ENCODE data around the gene ITGA6.

Gene ITGA6

GRCh38 chr2:172427256-172427989 lies at the start of gene ITGA6:
ITGA6 (plus strand) TSS chr2:172427586.
- H3K27ac ChIP-seq (ENCODE audit: low read depth, low read length): no peak within 1 kb of the TSS
- H3K4me1 ChIP-seq (ENCODE audit: control insufficient read depth, insufficient read depth, low read length): peaks cover 37% of the 10 kb centered on the region
- H3K27me3 ChIP-seq (ENCODE audit: control insufficient read depth, insufficient read depth, low read length): peaks cover 18% of the 10 kb centered on the region; the same call in 1 of the 2 replicates
- H3K4me3 ChIP-seq (ENCODE audit: low read depth, low read length): peak within 1 kb of the TSS; percentile 78
- no peaks in the 10 kb centered on the region for H3K9me3 ChIP-seq (ENCODE audit: control insufficient read depth, insufficient read depth, low read depth, low read length)
- no peaks in the 10 kb centered on the region for H3K36me3 ChIP-seq (ENCODE audit: control insufficient read depth, insufficient read depth, low read length)
- peak within 1 kb of the TSS; percentile 86 for H3K9ac ChIP-seq (ENCODE audit: low read length)

- peaks cover 25% of the 10 kb centered on the region for H3K4me1 ChIP-seq (ENCODE audit: control insufficient read depth, insufficient read depth, low read length)
- H3K9ac ChIP-seq (ENCODE audit: low read length): peak overlapping the region; percentile 85
- no peaks in the 10 kb centered on the region for H3K27me3 ChIP-seq (ENCODE audit: control insufficient read depth, insufficient read depth, low read length)
- H3K9me3 ChIP-seq (ENCODE audit: control insufficient read depth, insufficient read depth, low read depth, low read length): peaks cover 9% of the 10 kb centered on the region
- H3K27ac ChIP-seq (ENCODE audit: low read depth, low read length): peak overlapping the region; percentile 92
- H3K4me3 ChIP-seq (ENCODE audit: low read depth, low read length): peak overlapping the region; percentile 38
- no peaks in the 10 kb centered on the region; the same call in 1 of the 2 replicates for H3K36me3 ChIP-seq (ENCODE audit: control insufficient read depth, insufficient read depth, low read length)
Observed at GRCh38 chr2:172380436-172381274, 46.7 kb upstream of the ITGA6 start.

GRCh38 chr2:172381275-172382027 lies 45.9 kb upstream of the ITGA6 start:
- no peaks in the 10 kb centered on the region; the same call in 1 of the 2 replicates for H3K36me3 ChIP-seq (ENCODE audit: control insufficient read depth, insufficient read depth, low read length)
- peak overlapping the region; percentile 92 for H3K27ac ChIP-seq (ENCODE audit: low read depth, low read length)
- peaks cover 9% of the 10 kb centered on the region for H3K9me3 ChIP-seq (ENCODE audit: control insufficient read depth, insufficient read depth, low read depth, low read length)
- H3K4me3 ChIP-seq (ENCODE audit: low read depth, low read length): peak overlapping the region; percentile 11; the same call in 1 of the 2 replicates
- H3K9ac ChIP-seq (ENCODE audit: low read length): peak overlapping the region; percentile 85
- no peaks in the 10 kb centered on the region for H3K27me3 ChIP-seq (ENCODE audit: control insufficient read depth, insufficient read depth, low read length)
- peaks cover 25% of the 10 kb centered on the region for H3K4me1 ChIP-seq (ENCODE audit: control insufficient read depth, insufficient read depth, low read length)

- no peaks in the 10 kb centered on the region for H3K27me3 ChIP-seq (ENCODE audit: control insufficient read depth, insufficient read depth, low read length)
- no peaks in the 10 kb centered on the region for H3K36me3 ChIP-seq (ENCODE audit: control insufficient read depth, insufficient read depth, low read length)
- H3K4me1 ChIP-seq (ENCODE audit: control insufficient read depth, insufficient read depth, low read length): peaks cover 8% of the 10 kb centered on the region
- H3K9ac ChIP-seq (ENCODE audit: low read length): no peak overlapping the region
- H3K9me3 ChIP-seq (ENCODE audit: control insufficient read depth, insufficient read depth, low read depth, low read length): no peaks in the 10 kb centered on the region
- H3K27ac ChIP-seq (ENCODE audit: low read depth, low read length): no peak overlapping the region
- H3K4me3 ChIP-seq (ENCODE audit: low read depth, low read length): no peak overlapping the region
Observed at GRCh38 chr2:172387361-172387760, 40.0 kb upstream of the ITGA6 start.

- peaks cover 5% of the 10 kb centered on the region for H3K4me1 ChIP-seq (ENCODE audit: control insufficient read depth, insufficient read depth, low read length)
- no peaks in the 10 kb centered on the region for H3K36me3 ChIP-seq (ENCODE audit: control insufficient read depth, insufficient read depth, low read length)
- H3K27me3 ChIP-seq (ENCODE audit: control insufficient read depth, insufficient read depth, low read length): no peaks in the 10 kb centered on the region
- no peak overlapping the region for H3K27ac ChIP-seq (ENCODE audit: low read depth, low read length)
- H3K9me3 ChIP-seq (ENCODE audit: control insufficient read depth, insufficient read depth, low read depth, low read length): no peaks in the 10 kb centered on the region
- no peak overlapping the region for H3K9ac ChIP-seq (ENCODE audit: low read length)
- no peak overlapping the region for H3K4me3 ChIP-seq (ENCODE audit: low read depth, low read length)
Observed at GRCh38 chr2:172389685-172390339, 37.6 kb upstream of the ITGA6 start.

GRCh38 chr2:172394002-172394401 lies 33.4 kb upstream of the ITGA6 start:
- no peak overlapping the region for H3K9ac ChIP-seq (ENCODE audit: low read length)
- no peaks in the 10 kb centered on the region for H3K9me3 ChIP-seq (ENCODE audit: control insufficient read depth, insufficient read depth, low read depth, low read length)
- H3K36me3 ChIP-seq (ENCODE audit: control insufficient read depth, insufficient read depth, low read length): no peaks in the 10 kb centered on the region
- H3K27me3 ChIP-seq (ENCODE audit: control insufficient read depth, insufficient read depth, low read length): no peaks in the 10 kb centered on the region
- no peak overlapping the region for H3K27ac ChIP-seq (ENCODE audit: low read depth, low read length)
- H3K4me3 ChIP-seq (ENCODE audit: low read depth, low read length): no peak overlapping the region
- H3K4me1 ChIP-seq (ENCODE audit: control insufficient read depth, insufficient read depth, low read length): peaks cover 5% of the 10 kb centered on the region

GRCh38 chr2:172395503-172395902 lies 31.9 kb upstream of the ITGA6 start:
- Histone ChIP-seq H3K27ac (ENCODE audit: low read depth, low read length) (no peak overlapping the region), H3K9me3 (ENCODE audit: control insufficient read depth, insufficient read depth, low read depth, low read length) (no peaks in the 10 kb centered on the region), H3K4me3 (ENCODE audit: low read depth, low read length) (no peak overlapping the region), H3K27me3 (ENCODE audit: control insufficient read depth, insufficient read depth, low read length) (no peaks in the 10 kb centered on the region), H3K4me1 (ENCODE audit: control insufficient read depth, insufficient read depth, low read length) (peaks cover 5% of the 10 kb centered on the region), H3K36me3 (ENCODE audit: control insufficient read depth, insufficient read depth, low read length) (no peaks in the 10 kb centered on the region), H3K9ac (ENCODE audit: low read length) (no peak overlapping the region)

GRCh38 chr2:172397148-172397834 lies 30.1 kb upstream of the ITGA6 start:
- Histone ChIP-seq H3K27ac (ENCODE audit: low read depth, low read length) (no peak overlapping the region), H3K27me3 (ENCODE audit: control insufficient read depth, insufficient read depth, low read length) (no peaks in the 10 kb centered on the region), H3K9me3 (ENCODE audit: control insufficient read depth, insufficient read depth, low read depth, low read length) (no peaks in the 10 kb centered on the region), H3K4me1 (ENCODE audit: control insufficient read depth, insufficient read depth, low read length) (no peaks in the 10 kb centered on the region), H3K4me3 (ENCODE audit: low read depth, low read length) (no peak overlapping the region), H3K36me3 (ENCODE audit: control insufficient read depth, insufficient read depth, low read length) (no peaks in the 10 kb centered on the region), H3K9ac (ENCODE audit: low read length) (no peak overlapping the region)

GRCh38 chr2:172398440-172398839 lies 28.9 kb upstream of the ITGA6 start:
- Histone ChIP-seq H3K36me3 (ENCODE audit: control insufficient read depth, insufficient read depth, low read length) (no peaks in the 10 kb centered on the region), H3K4me3 (ENCODE audit: low read depth, low read length) (no peak overlapping the region), H3K9me3 (ENCODE audit: control insufficient read depth, insufficient read depth, low read depth, low read length) (no peaks in the 10 kb centered on the region), H3K27ac (ENCODE audit: low read depth, low read length) (no peak overlapping the region), H3K27me3 (ENCODE audit: control insufficient read depth, insufficient read depth, low read length) (no peaks in the 10 kb centered on the region), H3K4me1 (ENCODE audit: control insufficient read depth, insufficient read depth, low read length) (no peaks in the 10 kb centered on the region), H3K9ac (ENCODE audit: low read length) (no peak overlapping the region)

GRCh38 chr2:172399765-172400164 lies 27.6 kb upstream of the ITGA6 start:
- no peaks in the 10 kb centered on the region for H3K27me3 ChIP-seq (ENCODE audit: control insufficient read depth, insufficient read depth, low read length)
- no peak overlapping the region for H3K27ac ChIP-seq (ENCODE audit: low read depth, low read length)
- H3K4me3 ChIP-seq (ENCODE audit: low read depth, low read length): no peak overlapping the region
- no peaks in the 10 kb centered on the region for H3K4me1 ChIP-seq (ENCODE audit: control insufficient read depth, insufficient read depth, low read length)
- no peak overlapping the region for H3K9ac ChIP-seq (ENCODE audit: low read length)
- H3K36me3 ChIP-seq (ENCODE audit: control insufficient read depth, insufficient read depth, low read length): no peaks in the 10 kb centered on the region
- H3K9me3 ChIP-seq (ENCODE audit: control insufficient read depth, insufficient read depth, low read depth, low read length): no peaks in the 10 kb centered on the region
